ENCODE data around the gene FMO4. TPM values are rescaled to one million over a fixed set of nuclear protein-coding genes. Genes with fewer than 3 reads are reported as not detected.
"Not testable (repeated sequence)": the region's sequence is repeated elsewhere in the genome, so short reads cannot be mapped to it uniquely, and the experiment has no call there.

The FMO4 gene
- total RNA-seq, 1 experiment from 2014 or later: 0.98 TPM

GRCh38 chr1:171389171-171389570, 75.2 kb downstream of the FMO4 start:
- Histone ChIP-seq H3K4me1 (ENCODE audit: insufficient read depth, low read length) (no peaks in the 10 kb centered on the region), H3K9me3 (ENCODE audit: low read length) (no peaks in the 10 kb centered on the region), H3K79me2 (ENCODE audit: low read length) (no peaks in the 10 kb centered on the region), H3K27me3 (ENCODE audit: low read length) (peaks cover 14% of the 10 kb centered on the region), H3K36me3 (ENCODE audit: low read depth, low read length) (no peaks in the 10 kb centered on the region), H4K20me1 (ENCODE audit: low read length) (no peaks in the 10 kb centered on the region), H3F3A (ENCODE audit: low read length, unreplicated experiment) (no peaks in the 10 kb centered on the region), H3K4me2 (ENCODE audit: low read length) (no peak overlapping the region), H3K27ac (ENCODE audit: low read length) (no peak overlapping the region), H2AFZ (ENCODE audit: low read length) (no peak overlapping the region), H3K9ac (ENCODE audit: low read length) (no peak overlapping the region), H3K9me2 (replicated peaks; ENCODE audit: low read length) (no peaks in the 10 kb centered on the region), H3K4me3 (ENCODE audit: low read length) (no peak overlapping the region)
- ATAC-seq (no peak), DNase-seq (no peak)
- POLR2A ChIA-PET (ENCODE audit: unreplicated experiment): no interaction called here
- CTCF ChIA-PET: no interaction called here
- intact Hi-C loops (cut with micrococcal nuclease): no loop called here
- no peak for TF ChIP-seq EZH2phosphoT487 (IDR thresholded peaks at IDR 0.05; ENCODE audit: borderline replicate concordance, low read length)
- TF ChIP-seq EZH2 (IDR thresholded peaks at IDR 0.05; ENCODE audit: low read length, unreplicated experiment): no peak
- no peak for TF ChIP-seq CTCF (conservative IDR thresholded peaks at IDR 0.05; ENCODE audit: low read depth, low read length)
- BruUV-seq (replicated peaks): no TSS peak

GRCh38 chr1:171390740-171391139, 76.8 kb downstream of the FMO4 start:
- H3K9me2 ChIP-seq (replicated peaks; ENCODE audit: low read length); H3K27me3 ChIP-seq (ENCODE audit: low read length); H3K9ac ChIP-seq (ENCODE audit: low read length); intact Hi-C loops (cut with micrococcal nuclease); H3K27ac ChIP-seq (ENCODE audit: low read length); H3K9me3 ChIP-seq (ENCODE audit: low read length); H3K4me1 ChIP-seq (ENCODE audit: insufficient read depth, low read length); DNase-seq; H2AFZ ChIP-seq (ENCODE audit: low read length); H3K4me2 ChIP-seq (ENCODE audit: low read length); H3K79me2 ChIP-seq (ENCODE audit: low read length); H4K20me1 ChIP-seq (ENCODE audit: low read length); CTCF ChIA-PET; ATAC-seq; BruUV-seq (replicated peaks); H3F3A ChIP-seq (ENCODE audit: low read length, unreplicated experiment); H3K4me3 ChIP-seq (ENCODE audit: low read length); H3K36me3 ChIP-seq (ENCODE audit: low read depth, low read length); POLR2A ChIA-PET (ENCODE audit: unreplicated experiment): not testable (repeated sequence)

Other genes starting within 250 kb of the FMO4 start
- gene FMO3, start 223.3 kb upstream of the FMO4 start, total RNA-seq (2014; rRNA removed): not detected in 2 replicates
- gene FMO2, start 128.9 kb upstream of the FMO4 start, total RNA-seq (2014; rRNA removed): not detected in 2 replicates
- not detected in 2 replicates for gene FMO1, start 65.7 kb upstream of the FMO4 start, total RNA-seq (2014; rRNA removed)
- 199 and 225 TPM in 2 replicates for gene PRRC2C, start 171.3 kb downstream of the FMO4 start, total RNA-seq (2014; rRNA removed)